Raji (cell line): ENCODE measurements around the gene ANKRD44.

Experiments
- POLR2A ChIP-seq: IDR thresholded peaks from 2 replicates; pipeline ENCODE4 v1.6.1; 2011; ENCODE audit warnings: low read depth, low read length, control low read depth; ENCODE audit not compliant: insufficient read depth

ANKRD44 gene

DNA sequence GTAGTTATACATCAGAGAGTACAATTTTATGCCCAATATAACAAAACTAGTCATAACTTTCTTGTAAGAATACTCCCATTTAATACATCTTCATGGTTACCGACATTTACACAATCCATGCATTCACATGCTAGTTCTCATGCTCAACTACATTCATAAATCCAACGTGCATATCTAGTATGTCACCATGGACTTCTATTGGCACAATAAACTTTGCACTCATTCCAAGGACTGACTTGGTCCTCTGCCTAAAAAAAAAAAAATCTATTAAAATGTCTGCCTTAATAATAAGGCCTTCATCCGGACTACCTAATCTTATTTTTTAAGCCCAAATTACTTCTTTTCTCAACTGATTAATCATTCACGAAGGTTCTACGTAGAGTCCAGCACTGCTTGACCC is 276.3 kb downstream of the ANKRD44 start:
- TF ChIP-seq POLR2A: no peak

DNA sequence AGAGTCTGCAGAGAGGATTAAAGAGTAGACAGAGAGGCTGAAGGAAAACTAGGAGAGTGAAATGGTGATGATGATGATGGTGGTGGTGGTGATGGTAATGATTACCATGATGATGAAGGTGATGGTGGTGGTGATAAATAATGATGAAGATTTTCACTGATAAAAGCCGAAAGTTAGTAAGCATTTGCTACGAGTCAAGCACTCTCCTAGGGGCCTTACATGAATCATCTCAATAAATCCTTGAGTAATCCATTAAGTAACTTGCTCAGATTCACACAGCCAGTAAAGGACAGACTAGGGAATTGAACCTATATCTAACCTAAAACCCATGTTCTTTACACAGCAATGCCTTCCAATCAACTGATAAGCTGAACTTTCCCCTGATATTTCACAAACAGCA is 277.4 kb downstream of the ANKRD44 start:
- no peak for TF ChIP-seq POLR2A

DNA sequence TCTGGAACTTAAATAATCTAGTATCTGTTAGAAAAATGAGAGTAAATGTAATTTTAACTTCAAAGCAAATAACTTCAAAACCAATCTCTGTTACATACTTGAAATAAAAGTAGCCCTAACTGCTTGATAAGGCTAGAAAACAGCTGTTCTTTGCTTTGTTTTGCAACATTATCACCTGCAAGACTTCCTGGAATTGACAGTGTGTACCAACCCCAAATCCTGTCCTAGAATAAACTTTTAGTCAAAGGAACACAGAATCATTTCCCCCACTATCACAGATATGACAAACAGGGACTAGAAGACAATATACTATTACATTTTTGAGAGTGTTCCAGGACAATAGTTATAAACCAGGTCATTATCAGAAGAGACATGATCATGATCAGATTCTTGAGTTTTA is 278.8 kb downstream of the ANKRD44 start:
- no peak for TF ChIP-seq POLR2A

DNA sequence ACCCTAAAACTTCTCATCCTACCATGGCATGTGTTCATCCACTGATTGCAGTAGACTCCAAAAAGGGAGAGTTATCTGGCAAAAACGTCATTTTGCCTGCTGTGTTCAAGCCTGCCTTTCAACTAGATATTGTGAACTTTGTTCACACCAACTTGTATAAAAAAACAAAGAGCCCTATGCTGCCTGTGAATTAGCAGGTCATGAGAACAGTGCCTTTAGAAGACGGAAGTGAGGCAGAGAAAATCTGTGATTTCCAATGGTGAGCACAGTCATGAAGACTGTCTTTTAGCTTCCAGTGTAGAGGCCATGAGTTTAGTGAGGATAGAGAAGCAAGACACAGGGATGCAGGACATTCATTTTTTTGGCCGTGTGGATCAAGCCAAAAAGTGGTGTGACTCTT is 280.5 kb downstream of the ANKRD44 start:
- TF ChIP-seq POLR2A: no peak

DNA sequence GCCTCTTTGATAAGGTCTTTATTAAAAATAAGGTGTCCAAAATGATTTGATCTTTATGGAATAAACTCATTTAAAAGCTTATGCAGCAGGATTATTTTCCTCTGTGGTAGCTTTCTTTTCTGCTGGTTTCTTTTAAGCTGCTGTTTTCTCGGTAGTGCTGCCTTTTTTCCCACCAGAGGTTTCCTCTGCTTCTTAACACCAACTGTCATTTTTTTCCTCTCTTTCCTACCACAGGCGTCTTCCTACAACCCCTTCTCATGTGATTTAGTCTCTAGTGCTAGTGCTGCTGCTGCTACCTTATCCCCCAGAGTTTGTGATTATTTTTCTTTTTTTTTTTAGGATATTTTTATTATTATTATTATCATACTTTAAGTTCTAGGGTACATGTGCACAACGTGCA is 281.9 kb downstream of the ANKRD44 start:
- TF ChIP-seq POLR2A: no peak

DNA sequence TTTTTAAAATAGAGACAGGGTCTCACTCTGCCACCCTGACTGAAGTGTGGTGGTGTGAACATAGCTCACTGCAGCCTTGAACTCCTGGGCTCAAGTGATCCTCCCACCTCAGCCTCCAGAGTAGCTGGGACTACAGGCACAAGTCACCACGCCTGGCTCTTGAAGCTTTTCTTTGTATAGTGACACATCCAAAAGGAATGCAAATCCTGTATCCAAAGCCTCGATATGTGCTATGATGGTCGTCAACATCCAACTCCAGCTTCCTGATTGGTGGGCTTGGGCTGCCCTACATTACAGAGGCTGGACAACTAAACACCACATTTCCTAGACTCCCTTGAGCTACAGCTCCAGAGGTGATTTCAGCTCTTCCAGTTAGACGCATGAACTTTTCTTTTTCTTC is 282.4 kb downstream of the ANKRD44 start:
- no peak for TF ChIP-seq POLR2A

DNA sequence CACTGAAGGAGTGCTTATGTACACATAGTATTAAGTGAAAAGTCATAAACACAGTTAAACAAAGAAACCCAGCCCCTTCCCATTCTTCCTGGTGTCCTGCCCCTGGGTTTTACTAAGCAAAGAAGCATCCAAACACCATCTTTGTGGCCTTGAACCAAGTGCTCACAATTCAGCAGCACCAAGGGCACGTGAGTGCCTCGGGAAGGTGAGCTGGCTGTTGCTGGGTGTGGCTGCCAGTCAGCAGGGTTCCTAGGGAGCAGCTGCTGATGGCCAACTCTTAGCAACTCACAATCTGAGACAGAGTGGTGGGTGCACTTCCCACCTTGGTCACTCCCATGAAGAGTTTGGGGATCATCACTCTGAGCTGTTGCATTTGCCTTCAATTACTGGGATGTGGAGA is 286.4 kb downstream of the ANKRD44 start:
- TF ChIP-seq POLR2A: no peak

DNA sequence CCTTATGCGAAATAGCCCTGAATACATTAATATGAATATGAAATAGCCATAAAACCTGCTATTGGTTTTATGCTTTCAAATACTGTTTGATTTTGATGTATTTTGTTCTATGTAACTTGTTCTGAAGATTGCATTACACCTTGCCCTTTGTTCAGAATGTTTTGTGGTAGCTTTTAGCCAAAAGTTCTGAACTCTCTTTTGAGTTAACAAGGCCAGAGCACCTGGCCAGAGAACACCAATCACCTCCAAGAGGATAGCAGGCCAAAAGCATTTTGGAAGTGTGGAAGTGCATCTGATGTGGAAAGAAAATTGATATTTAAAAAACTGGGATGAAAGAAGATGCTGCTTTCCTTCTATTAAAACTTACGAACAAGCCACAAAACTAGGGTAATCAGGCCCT is 297.5 kb downstream of the ANKRD44 start:
- no peak for TF ChIP-seq POLR2A

DNA sequence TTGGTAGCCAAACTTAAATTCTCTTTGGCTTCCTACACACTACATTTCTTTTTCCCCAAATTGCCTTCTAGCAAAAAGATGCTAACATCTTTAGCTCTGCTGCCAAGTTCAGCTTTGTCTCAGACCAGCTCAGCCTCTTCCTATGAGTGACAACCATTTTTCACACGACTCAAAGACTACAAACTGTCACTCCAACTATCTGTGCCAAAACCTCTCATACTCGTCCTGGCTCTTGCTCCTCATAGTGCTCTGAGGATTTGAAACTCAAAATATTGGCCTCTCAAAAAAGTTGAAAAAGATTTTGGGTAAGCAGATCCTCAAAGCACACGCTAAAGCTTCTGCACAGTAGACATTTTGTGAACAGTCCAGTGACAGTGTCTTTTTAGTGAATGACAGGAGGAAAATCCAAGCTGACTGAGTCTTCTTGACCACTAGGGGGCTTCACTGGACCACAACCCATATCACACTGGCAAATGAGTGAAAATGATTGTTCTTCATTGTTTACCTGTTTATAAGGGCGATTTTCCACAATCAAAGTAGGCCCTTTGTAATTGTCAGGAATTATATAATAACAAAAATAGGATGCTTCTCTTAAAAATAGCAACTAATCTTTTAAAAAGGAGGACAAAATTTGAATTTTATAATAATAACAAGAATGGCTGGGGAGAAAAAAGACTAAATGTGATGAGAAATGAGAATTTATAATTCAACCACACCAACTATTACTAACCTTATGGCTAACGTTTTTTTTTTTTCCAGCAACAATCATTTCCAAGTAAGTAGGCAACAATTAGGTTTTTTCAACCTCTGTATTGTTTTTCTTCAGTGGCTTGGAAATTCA is 298.6 kb downstream of the ANKRD44 start:
- no peak for TF ChIP-seq POLR2A

DNA sequence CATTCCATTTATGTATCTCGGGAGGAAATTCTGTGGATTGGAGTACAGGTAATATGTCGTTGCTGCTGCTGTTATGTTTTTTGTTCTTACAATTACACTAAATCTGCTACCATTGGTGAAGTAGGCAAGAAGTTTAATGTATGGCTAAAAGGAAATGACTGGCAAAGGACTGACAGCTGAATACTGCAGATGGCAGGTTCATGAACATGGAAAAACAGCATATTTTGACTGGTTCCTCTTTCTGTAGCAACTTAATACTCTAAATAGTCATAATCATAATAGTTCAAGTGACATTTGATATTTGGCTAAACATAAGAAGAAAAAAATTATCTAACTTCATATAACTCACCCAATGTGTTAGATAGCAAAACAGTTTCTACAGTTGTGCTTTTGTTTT is 299.6 kb downstream of the ANKRD44 start:
- no peak for TF ChIP-seq POLR2A

DNA sequence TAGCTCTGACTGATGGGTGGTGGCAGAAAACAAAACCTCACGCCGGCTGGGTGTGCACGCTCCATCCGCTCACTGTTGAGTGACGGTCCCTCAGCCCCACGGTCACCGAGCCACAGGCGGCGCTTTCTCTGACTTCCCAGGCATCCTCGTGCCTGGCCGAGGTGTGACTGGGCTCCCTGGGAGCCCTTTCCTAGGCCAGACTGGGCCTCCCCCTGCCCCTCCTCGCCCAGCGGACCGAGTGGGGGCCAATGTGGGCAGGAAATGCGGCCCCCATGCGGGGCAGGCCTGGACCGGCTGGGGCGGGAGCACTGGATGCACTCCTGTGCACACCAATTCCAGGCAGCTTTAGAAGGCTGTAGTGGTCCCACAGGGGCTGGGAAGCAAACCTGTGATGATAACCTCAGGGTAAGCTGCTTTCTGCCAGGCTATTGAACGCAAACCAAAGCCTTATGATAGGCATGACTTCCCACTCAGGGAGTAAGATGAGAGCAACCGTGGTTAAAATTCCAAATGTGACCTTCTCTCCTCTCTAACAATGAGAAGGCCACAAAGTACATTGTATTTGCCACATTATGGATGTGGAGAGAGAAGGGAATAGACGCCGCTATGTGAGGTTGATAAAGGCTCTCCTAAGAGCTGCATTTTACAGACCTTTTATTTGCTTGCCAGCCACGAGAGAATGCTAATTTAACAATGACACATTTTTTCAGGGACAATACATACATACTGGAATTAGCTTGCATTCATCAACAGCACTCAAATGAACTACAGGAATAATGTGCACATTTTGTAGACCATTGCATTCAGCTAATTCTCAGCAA is 300.2 kb downstream of the ANKRD44 start:
- TF ChIP-seq POLR2A: no peak

DNA sequence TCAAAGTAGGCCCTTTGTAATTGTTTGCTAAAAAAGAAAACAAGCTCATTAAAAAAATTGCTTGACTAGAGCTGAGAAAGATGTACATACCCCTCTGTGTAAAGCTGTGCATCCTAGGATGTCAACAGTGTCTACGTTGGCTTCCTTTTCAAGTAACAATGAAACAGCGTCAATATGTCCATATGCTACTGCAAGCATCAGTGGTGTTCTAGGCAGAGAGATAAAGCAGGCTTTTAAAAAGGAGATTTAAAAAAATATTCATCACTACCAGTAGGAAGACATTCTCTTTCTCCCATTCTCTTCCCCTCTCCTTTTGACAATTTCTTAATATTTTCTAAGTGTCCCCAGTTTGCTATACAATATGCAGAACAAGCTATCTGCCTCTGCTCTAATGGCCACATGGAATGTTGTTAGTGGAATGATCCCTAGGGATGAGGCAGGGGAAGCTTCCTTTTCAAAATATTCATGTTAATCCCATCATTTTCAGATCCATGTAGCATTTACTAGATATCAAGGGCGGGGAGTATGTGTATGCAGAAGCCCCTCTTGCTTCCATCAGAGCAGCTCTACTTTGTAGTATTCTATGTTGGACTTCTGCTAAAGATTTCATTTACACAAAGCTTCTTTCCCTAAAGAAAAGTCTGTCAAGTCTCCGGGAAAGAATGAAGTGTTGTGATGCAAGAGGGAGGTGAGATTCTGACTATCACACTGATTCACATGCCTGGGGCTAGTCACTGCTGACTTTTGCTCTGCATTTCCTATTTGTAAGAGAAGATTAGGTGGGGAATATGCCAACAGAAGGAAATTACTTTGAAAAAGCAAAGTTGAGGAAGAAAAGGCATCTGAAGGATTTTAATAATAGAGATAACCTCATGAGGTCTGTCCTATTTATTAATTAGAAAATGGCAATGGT is 302.6 kb downstream of the ANKRD44 start:
- no peak for TF ChIP-seq POLR2A

DNA sequence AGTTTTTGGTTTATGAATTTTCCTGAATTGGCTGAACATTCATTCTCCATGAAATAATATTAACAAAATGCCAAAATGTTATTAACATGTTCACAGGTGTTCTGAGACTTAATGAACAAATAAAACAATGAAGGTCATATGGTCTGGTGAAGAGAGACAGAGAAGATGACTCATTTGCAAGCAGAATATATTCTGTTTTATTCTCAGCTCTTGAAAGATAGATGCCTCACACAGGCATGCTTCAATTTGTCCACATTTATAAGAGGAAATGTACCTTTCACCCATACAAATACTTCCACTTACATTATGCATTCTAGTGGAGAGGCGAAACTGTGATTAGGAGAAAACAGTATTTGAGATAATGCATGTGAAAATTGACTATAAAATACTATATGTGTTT is 308.7 kb downstream of the ANKRD44 start:
- TF ChIP-seq POLR2A: no peak

DNA sequence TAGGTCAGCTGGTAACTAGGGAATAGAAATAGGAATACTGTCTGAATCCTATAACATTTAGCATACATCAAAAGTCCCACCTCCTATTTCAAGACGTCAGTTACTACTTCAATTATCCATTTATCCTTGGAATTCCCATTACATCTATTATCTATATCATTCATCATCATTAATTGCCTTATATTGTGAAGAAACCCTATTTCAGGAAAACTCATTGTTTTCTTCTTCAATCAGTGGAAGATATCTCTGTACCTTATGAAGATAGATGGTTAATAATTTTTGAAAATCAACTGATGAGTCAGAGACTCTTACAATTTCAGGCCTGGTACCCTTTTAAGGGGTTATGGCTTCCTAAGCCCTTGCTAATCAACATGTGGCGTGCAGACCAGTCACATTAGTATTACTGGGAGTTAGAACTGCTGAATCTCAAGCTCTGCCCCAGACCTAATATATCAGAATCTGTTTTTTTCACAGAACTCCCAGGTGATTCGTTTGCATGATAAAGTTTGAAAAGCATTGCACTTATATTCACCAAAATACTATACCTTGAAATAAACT is 314.7 kb downstream of the ANKRD44 start:
- no peak for TF ChIP-seq POLR2A

DNA sequence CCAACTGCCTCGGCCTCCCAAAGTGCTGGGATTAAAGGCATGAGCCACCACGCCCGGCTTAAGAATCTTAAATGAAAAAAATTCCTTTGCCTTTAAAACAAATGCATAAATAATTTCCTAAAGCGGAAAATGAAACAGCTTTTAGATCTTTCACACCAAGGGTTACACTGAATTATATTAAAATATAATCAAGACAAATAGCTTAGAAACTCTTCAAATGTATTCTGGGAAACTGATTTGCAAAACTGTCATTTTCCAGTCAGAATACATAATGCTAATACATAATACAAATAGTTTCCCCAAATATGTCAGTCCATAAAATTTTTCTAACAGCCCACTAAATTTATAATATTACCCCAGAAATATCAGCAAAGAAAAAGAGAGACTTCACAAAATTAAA is 315.8 kb downstream of the ANKRD44 start:
- TF ChIP-seq POLR2A: no peak
